EH (cell line): ENCODE data around the gene ATG7.
"Not testable (repeated sequence)": the region's sequence is repeated elsewhere in the genome, so short reads cannot be mapped to it uniquely, and the experiment has no call there.

ENCODE experiments used
- DNase-seq: peaks from one replicate; pipeline ENCODE4 v3.0.0-alpha.2; 2015; ENCODE audit warnings: low read depth

ATG7 gene

GRCh38 chr3:11509173-11510000 lies 237.2 kb downstream of the ATG7 start:
- peak; percentile 93 for DNase-seq

GRCh38 chr3:11510001-11510340 lies 237.8 kb downstream of the ATG7 start:
- no peak for DNase-seq

GRCh38 chr3:11510356-11510755 lies 238.2 kb downstream of the ATG7 start:
- no peak for DNase-seq

GRCh38 chr3:11511606-11512005 lies 239.4 kb downstream of the ATG7 start:
- DNase-seq, result not testable (repeated sequence)

GRCh38 chr3:11513125-11513816 lies 241.1 kb downstream of the ATG7 start:
- DNase-seq, result not testable (repeated sequence)

GRCh38 chr3:11513817-11514135 lies 241.6 kb downstream of the ATG7 start:
- no peak for DNase-seq

GRCh38 chr3:11514191-11514821 lies 242.1 kb downstream of the ATG7 start:
- DNase-seq, result peak; percentile 96

GRCh38 chr3:11517601-11518000 lies 245.4 kb downstream of the ATG7 start:
- DNase-seq, result no peak

- DNase-seq, result no peak
Measured at GRCh38 chr3:11521167-11521566, 249.0 kb downstream of the ATG7 start.

GRCh38 chr3:11522398-11522715 lies 250.2 kb downstream of the ATG7 start:
- peak; percentile 54 for DNase-seq

GRCh38 chr3:11522953-11523571 lies 250.9 kb downstream of the ATG7 start:
- DNase-seq, result peak; percentile 47

GRCh38 chr3:11523572-11524101 lies 251.4 kb downstream of the ATG7 start:
- peak; percentile 42 for DNase-seq

- not testable (repeated sequence) for DNase-seq
Measured at GRCh38 chr3:11526121-11526520, 253.9 kb downstream of the ATG7 start.

- peak; percentile 50 for DNase-seq
Measured at GRCh38 chr3:11529281-11529680, 257.1 kb downstream of the ATG7 start.

GRCh38 chr3:11530153-11530721 lies 258.0 kb downstream of the ATG7 start:
- DNase-seq, result peak; percentile 98

- DNase-seq, result peak; percentile 69
Measured at GRCh38 chr3:11532931-11533391, 260.8 kb downstream of the ATG7 start.

- DNase-seq, result no peak
Measured at GRCh38 chr3:11534011-11534792, 262.0 kb downstream of the ATG7 start.

GRCh38 chr3:11534793-11535101 lies 262.6 kb downstream of the ATG7 start:
- DNase-seq, result no peak

GRCh38 chr3:11535243-11535960 lies 263.2 kb downstream of the ATG7 start:
- DNase-seq, result no peak

GRCh38 chr3:11536132-11536935 lies 264.1 kb downstream of the ATG7 start:
- no peak for DNase-seq
